ENCODE data around the gene TAF10.

Gene TAF10

DNA sequence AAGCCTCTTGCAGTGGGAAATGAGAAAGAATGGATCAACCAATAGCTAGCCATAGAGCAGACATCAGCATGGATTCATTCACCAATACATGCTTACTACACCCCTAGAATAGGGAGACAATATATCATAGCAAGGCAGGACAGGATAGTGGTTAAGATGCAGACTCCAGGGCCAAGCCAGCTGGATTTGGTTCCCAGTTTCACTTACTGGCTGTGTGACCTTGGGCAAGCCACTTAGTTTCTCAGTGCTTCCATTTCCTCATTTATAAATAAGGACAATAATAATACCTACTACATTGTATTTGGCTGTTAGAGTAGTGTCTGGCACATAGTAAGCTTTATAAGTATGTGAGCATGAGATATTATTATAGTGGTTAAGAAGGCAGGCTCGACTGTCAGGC, 36.5 kb upstream of the TAF10 start:
- no peaks in the 10 kb centered on the region for H3K27me3 Mint-ChIP-seq

DNA sequence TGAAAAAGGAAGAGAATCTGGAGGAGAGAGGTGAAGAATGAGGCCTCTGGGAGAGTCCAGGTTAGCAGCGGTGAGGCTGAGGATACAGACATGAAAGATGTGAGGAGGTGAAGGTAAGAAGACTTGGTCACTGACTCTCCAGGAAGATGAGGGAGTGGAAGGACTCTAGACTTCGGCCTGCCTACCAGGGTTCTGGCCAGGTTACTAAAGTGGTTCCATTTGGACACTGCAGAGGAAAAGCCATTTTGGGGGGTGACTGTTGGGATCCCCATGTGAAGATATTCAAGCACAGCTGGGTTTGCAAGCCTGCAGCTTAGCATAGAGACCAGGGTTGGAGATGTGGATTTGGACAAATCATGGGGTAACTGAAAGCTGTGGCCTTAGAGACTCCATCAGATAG, 35.8 kb upstream of the TAF10 start:
- Mint-ChIP-seq H3K4me3 (no peak overlapping the region), H3K27me3 (no peaks in the 10 kb centered on the region), H3K4me1 (ENCODE audit: low read depth) (no peaks in the 10 kb centered on the region), H3K27ac (no peak overlapping the region), H3K36me3 (no peaks in the 10 kb centered on the region), H3K9me3 (ENCODE audit: low read depth) (no peaks in the 10 kb centered on the region)

More for the DNA sequence above, 36.5 kb upstream of the TAF10 start:
- H3K36me3 Mint-ChIP-seq, result no peaks in the 10 kb centered on the region
- H3K27ac Mint-ChIP-seq, result no peak overlapping the region
- no peak overlapping the region for H3K4me3 Mint-ChIP-seq
- H3K4me1 Mint-ChIP-seq (ENCODE audit: low read depth), result no peaks in the 10 kb centered on the region
- H3K9me3 Mint-ChIP-seq (ENCODE audit: low read depth), result no peaks in the 10 kb centered on the region

- Mint-ChIP-seq H3K4me3 (no peak overlapping the region), H3K9me3 (ENCODE audit: low read depth) (no peaks in the 10 kb centered on the region), H3K27ac (no peak overlapping the region), H3K4me1 (ENCODE audit: low read depth) (no peaks in the 10 kb centered on the region), H3K27me3 (no peaks in the 10 kb centered on the region), H3K36me3 (no peaks in the 10 kb centered on the region)
Measured at GRCh38 chr11:6646918-6647679, 35.1 kb upstream of the TAF10 start.

GRCh38 chr11:6646576-6646917, 34.5 kb upstream of the TAF10 start:
- no peak overlapping the region for H3K27ac Mint-ChIP-seq
- no peaks in the 10 kb centered on the region for H3K27me3 Mint-ChIP-seq
- H3K4me1 Mint-ChIP-seq (ENCODE audit: low read depth), result no peaks in the 10 kb centered on the region
- H3K4me3 Mint-ChIP-seq, result no peak overlapping the region
- H3K9me3 Mint-ChIP-seq (ENCODE audit: low read depth), result no peaks in the 10 kb centered on the region
- no peaks in the 10 kb centered on the region for H3K36me3 Mint-ChIP-seq

DNA sequence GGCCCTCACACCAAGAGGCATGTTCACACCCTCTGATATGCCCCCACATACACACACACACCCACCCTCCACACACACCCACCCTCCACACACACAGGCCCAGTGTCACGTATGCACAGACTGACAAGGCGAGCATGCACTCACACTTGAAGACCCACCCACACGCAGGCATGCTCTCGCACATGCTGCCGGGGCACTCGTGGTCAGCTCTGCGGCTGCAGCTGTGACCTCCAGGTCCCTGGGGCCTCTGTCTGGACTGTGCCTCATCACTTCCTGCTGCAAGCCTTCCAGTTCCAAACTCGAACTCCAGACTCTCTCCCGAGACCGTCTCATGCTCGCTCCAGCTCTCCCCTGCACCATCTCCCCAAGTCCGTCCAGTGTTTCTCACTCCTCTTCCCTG, 34.1 kb upstream of the TAF10 start:
- Mint-ChIP-seq H3K9me3 (ENCODE audit: low read depth) (no peaks in the 10 kb centered on the region), H3K4me3 (peak overlapping the region; percentile 28), H3K36me3 (no peaks in the 10 kb centered on the region), H3K27ac (no peak overlapping the region), H3K4me1 (ENCODE audit: low read depth) (no peaks in the 10 kb centered on the region), H3K27me3 (no peaks in the 10 kb centered on the region)

GRCh38 chr11:6642957-6643356, 30.9 kb upstream of the TAF10 start:
- Mint-ChIP-seq H3K4me1 (ENCODE audit: low read depth) (no peaks in the 10 kb centered on the region), H3K9me3 (ENCODE audit: low read depth) (no peaks in the 10 kb centered on the region), H3K27me3 (no peaks in the 10 kb centered on the region), H3K36me3 (peaks cover 3% of the 10 kb centered on the region), H3K4me3 (no peak overlapping the region), H3K27ac (no peak overlapping the region)

- Mint-ChIP-seq H3K9me3 (ENCODE audit: low read depth) (no peaks in the 10 kb centered on the region), H3K27ac (no peak overlapping the region), H3K4me3 (no peak overlapping the region), H3K4me1 (ENCODE audit: low read depth) (no peaks in the 10 kb centered on the region), H3K27me3 (no peaks in the 10 kb centered on the region), H3K36me3 (peaks cover 3% of the 10 kb centered on the region)
Measured at GRCh38 chr11:6640985-6641701, 29.1 kb upstream of the TAF10 start.

- no peaks in the 10 kb centered on the region for H3K4me1 Mint-ChIP-seq (ENCODE audit: low read depth)
- peaks cover 3% of the 10 kb centered on the region for H3K36me3 Mint-ChIP-seq
- H3K27ac Mint-ChIP-seq, result no peak overlapping the region
- H3K4me3 Mint-ChIP-seq, result no peak overlapping the region
- H3K27me3 Mint-ChIP-seq, result no peaks in the 10 kb centered on the region
- no peaks in the 10 kb centered on the region for H3K9me3 Mint-ChIP-seq (ENCODE audit: low read depth)
Measured at GRCh38 chr11:6640036-6640984, 28.3 kb upstream of the TAF10 start.

DNA sequence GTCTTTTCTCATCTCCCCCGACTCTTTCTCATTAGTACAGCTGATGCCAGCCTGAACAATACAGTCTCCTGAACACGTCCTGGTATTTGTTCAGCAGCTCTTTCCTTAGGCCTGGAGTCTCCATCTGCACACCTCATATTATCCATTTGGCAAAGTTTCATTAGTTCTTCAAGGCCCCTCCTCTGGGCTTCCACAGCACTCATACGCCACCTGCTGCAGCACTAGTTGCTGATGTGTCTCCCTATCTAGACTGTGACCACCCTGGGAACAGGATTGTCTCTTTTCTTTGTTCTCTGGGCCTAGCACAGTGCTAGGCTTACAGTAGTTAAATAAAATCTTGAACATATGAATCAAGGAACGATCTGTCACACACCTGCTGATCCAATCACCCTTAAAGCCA, 26.4 kb upstream of the TAF10 start:
- no peaks in the 10 kb centered on the region for H3K4me1 Mint-ChIP-seq (ENCODE audit: low read depth)
- H3K4me3 Mint-ChIP-seq, result no peak overlapping the region
- H3K27ac Mint-ChIP-seq, result no peak overlapping the region
- peaks cover 3% of the 10 kb centered on the region for H3K36me3 Mint-ChIP-seq
- H3K27me3 Mint-ChIP-seq, result no peaks in the 10 kb centered on the region
- no peaks in the 10 kb centered on the region for H3K9me3 Mint-ChIP-seq (ENCODE audit: low read depth)

DNA sequence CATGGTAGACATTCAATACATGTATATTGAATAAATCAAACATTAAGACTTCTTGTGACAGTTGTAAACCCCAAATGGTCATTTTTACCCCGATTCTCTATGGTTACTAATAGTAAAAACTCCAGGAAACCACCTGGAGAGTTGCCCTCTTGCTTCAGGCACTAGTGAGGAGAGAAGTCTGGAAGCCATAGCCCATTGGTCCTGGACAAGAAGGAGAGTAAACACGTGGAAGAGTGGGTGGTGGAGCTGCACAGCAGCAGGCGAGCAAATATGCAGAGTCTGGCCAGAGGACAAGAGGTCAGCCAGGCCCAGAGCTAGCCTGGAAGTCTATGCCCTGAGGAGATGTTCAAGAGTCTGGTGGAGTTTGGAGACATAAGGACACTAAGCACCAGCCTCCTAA, 25.9 kb upstream of the TAF10 start:
- no peak overlapping the region for H3K4me3 Mint-ChIP-seq
- no peaks in the 10 kb centered on the region for H3K4me1 Mint-ChIP-seq (ENCODE audit: low read depth)
- H3K36me3 Mint-ChIP-seq, result peaks cover 3% of the 10 kb centered on the region
- no peaks in the 10 kb centered on the region for H3K27me3 Mint-ChIP-seq
- no peaks in the 10 kb centered on the region for H3K9me3 Mint-ChIP-seq (ENCODE audit: low read depth)
- no peak overlapping the region for H3K27ac Mint-ChIP-seq

- Mint-ChIP-seq H3K27ac (no peak overlapping the region), H3K4me3 (no peak overlapping the region), H3K4me1 (ENCODE audit: low read depth) (no peaks in the 10 kb centered on the region), H3K9me3 (ENCODE audit: low read depth) (no peaks in the 10 kb centered on the region), H3K27me3 (no peaks in the 10 kb centered on the region), H3K36me3 (peaks cover 3% of the 10 kb centered on the region)
Measured at GRCh38 chr11:6636480-6636879, 24.5 kb upstream of the TAF10 start.

DNA sequence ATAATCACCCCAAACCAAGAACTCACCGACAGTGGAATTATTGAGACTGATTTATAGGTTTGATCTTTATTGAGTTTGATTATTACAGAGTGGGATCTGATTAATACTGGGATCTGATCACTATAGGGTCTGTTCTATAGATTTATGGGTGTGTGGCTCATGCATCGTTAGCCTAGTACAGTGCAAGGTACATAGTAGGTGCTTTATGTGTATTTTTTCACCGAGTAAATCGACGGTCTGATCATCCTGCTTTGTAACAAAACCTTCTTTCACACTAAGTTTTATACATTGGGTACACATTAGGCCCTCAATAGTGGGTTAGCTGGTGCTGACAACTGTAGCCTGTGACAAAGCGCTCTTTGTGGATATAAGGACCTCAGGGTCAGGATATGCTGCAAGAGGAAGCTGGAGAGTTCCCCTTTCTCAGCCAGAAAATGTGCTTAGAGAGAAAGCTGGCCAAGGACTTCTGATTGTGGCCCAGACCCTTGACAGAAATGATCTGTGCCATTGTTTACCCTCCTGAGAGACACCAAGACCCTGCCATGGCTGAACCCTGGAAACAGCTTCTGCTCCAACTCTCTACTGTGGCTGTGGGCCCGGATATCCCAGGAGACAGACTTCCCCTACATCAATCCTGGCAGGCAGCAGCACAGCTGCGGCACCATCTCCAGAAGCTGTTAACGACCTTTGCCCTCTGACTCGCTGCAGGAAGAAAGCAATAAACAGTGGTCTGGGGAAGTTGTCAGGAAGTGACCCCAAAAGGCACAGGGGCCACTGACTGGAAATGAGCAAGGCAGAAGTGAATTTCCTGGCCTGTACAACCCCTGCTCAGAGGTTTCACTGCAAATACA, 23.3 kb upstream of the TAF10 start:
- no peak overlapping the region for H3K4me3 Mint-ChIP-seq
- no peaks in the 10 kb centered on the region for H3K9me3 Mint-ChIP-seq (ENCODE audit: low read depth)
- H3K27ac Mint-ChIP-seq, result no peak overlapping the region
- H3K27me3 Mint-ChIP-seq, result no peaks in the 10 kb centered on the region
- no peaks in the 10 kb centered on the region for H3K4me1 Mint-ChIP-seq (ENCODE audit: low read depth)
- H3K36me3 Mint-ChIP-seq, result peaks cover 3% of the 10 kb centered on the region

GRCh38 chr11:6634534-6634933, 22.5 kb upstream of the TAF10 start:
- H3K27me3 Mint-ChIP-seq, result no peaks in the 10 kb centered on the region
- no peaks in the 10 kb centered on the region for H3K4me1 Mint-ChIP-seq (ENCODE audit: low read depth)
- H3K4me3 Mint-ChIP-seq, result no peak overlapping the region
- H3K9me3 Mint-ChIP-seq (ENCODE audit: low read depth), result no peaks in the 10 kb centered on the region
- no peak overlapping the region for H3K27ac Mint-ChIP-seq
- H3K36me3 Mint-ChIP-seq, result peaks cover 2% of the 10 kb centered on the region
